GM12865 (cell line): Measurements from ENCODE around the gene NINJ1.

Source experiments
- DNase-seq: peaks from one replicate; pipeline ENCODE4 v3.0.0; 2010; ENCODE audit warnings: low read depth
- H3K4me3 ChIP-seq: 2 replicates; pipeline ENCODE4 v1.5.1; 2011; ENCODE audit warnings: mild to moderate bottlenecking, low read depth, low read length, control low read depth
- CTCF ChIP-seq: IDR thresholded peaks from 2 replicates; pipeline ENCODE4 v1.5.1; 2011; ENCODE audit warnings: low read length, control low read depth, low read depth, inconsistent platforms; ENCODE audit not compliant: insufficient read depth; ENCODE audit errors: missing control alignments

The NINJ1 gene

GRCh38 chr9:93077811-93078210 lies 56.2 kb downstream of the NINJ1 start:
- no peak for TF ChIP-seq CTCF
- DNase-seq: no peak
- no peak overlapping the region for H3K4me3 ChIP-seq

DNA sequence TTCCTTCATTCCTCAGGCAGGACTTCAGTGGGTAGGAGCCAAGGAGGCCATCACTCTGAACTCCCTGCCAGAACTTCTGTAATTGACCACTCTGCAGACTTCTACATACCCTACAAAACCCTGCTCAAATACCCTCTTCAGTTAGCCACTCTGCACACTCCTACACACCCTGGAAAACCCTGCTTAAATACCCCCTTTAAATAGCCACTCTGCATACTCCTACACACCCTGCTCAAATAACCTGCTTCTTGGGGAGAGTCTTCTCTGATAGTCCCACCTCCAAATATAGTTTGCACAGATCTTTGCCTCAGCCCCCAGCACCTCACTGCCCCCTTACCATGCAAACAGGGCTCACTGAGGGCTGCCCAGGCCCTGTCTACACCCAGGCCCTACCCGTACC lies 56.7 kb downstream of the NINJ1 start:
- no peak for DNase-seq
- H3K4me3 ChIP-seq: no peak overlapping the region
- no peak for TF ChIP-seq CTCF

- no peak for TF ChIP-seq CTCF
- no peak for DNase-seq
- no peak overlapping the region for H3K4me3 ChIP-seq
Observed at GRCh38 chr9:93076792-93077128, 57.3 kb downstream of the NINJ1 start.

DNA sequence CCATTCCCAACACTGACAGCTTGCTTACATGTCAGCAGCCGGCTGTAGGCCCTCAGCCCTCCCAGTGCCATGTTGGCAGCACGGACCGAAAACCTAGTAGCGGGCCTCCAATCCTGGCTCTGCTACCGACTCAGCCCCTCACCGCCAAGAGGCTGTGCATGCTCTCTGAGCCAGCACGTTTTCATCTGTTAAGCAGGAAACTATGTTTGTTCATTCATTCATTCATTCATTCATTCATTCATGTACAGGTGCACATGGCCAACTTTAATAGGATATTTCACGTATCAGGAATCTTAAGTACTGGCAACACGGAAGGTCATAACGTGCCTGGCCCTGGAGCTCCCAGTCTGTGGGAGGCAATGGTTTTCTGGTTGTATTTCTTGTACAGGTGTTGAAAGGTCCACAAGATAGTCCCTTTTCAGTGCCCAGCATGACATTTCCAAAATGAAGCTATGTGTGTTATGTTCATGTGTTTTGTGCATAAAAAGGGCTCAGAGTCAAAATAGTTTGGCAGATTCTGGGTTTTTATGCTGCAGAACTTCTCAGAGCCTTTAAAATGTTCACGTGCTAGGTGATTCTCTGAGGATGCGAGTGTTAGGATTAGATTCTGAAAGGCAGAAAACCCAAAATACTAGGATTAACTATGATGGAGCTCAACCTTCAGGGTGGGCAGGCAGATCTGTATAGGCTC lies 57.8 kb downstream of the NINJ1 start:
- TF ChIP-seq CTCF: no peak
- no peak for DNase-seq

GRCh38 chr9:93072383-93072795 lies 61.7 kb downstream of the NINJ1 start:
- no peak for TF ChIP-seq CTCF
- no peak for DNase-seq
- H3K4me3 ChIP-seq: no peak overlapping the region

More for the DNA sequence above, 57.8 kb downstream of the NINJ1 start:
- no peak overlapping the region for H3K4me3 ChIP-seq
